AG20443 (cell line): ENCODE results near the gene PLD6.

Experiments
- DNase-seq: peaks from one replicate; pipeline ENCODE4 v3.0.0; 2012; ENCODE audit warnings: low spot score, mixed read lengths

PLD6 gene

DNA sequence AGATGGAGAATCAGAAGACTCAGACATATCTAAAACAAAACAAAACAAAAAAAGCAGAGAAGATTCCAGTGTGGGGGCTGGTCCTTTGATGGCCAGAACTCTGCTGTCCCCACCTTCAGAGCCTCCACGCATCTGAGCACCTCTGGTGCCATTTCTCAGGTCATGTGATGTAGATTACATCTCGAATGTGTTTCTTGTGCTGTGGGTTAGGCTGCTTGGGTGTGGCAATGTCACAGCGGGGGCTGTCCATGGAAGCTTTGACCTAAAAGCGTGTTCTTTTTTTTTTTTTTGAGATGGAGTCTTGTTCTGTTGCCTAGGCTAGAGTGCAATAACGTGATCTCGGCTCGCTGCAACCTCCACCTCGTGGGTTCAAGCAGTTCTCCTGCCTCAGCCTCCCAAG, 51.2 kb downstream of the PLD6 start:
- DNase-seq = no peak

- no peak for DNase-seq
Observed at GRCh38 chr17:17154556-17154955, 51.6 kb downstream of the PLD6 start.

DNA sequence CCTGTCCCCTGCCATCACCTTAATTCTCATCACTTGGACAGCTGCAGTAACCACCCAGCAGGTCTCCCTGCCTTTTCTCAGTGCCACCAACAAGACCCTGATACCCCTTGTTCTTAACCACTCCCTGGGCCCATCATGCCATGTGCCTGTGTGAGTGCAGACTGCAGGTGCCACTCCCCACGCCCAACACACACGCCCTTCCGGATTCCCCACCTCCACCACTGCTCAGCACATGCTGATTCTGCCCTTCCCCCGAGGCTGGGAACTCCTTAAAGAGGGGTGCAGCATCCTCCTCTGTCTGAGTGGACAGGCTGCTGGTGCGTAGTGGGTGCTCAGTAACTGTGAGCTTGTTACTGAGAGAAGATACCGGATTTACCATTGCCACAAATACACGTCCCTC, 52.4 kb downstream of the PLD6 start:
- no peak for DNase-seq

DNA sequence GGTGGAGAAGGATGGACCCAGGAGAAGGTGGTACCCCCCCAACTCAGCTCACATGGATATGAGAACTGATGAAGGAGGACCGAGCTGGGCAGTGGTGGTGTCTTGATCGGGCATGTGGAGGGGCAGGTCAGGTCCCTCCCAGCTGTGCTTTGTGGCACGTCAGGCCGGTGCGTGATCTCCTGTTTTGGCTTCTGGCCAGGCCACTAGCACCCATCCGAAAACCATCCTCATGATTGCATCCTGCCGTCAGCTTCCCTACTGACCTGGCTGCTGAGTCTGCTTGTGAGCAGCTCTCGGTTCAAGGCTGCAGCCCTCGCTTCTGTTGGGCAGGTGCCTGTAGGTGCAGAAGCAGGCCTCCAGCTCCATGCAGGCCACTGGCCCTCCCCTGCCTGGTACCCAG, 53.1 kb downstream of the PLD6 start:
- no peak for DNase-seq

DNA sequence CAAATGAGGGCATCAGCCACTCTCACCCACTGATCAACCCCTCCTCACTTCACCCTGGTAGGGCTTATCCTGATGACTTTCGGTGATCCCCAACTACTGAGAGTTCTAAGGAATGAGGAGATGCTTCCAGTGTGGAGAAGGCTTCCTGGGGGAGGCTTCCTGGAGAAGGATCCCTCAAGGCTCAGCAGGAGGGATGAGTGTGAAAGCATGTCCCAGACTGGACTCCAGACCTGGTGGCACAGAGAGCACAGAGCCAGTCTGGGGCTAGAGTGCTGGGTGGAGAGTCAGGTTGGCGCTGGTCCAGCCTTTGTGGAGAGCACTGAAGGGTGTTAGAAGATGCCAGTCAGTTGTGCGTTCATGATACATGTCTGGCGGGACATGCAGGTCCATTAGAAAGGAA, 53.7 kb downstream of the PLD6 start:
- DNase-seq = no peak

- peak; percentile 95 for DNase-seq
Observed at GRCh38 chr17:17151962-17152361, 54.2 kb downstream of the PLD6 start.

DNA sequence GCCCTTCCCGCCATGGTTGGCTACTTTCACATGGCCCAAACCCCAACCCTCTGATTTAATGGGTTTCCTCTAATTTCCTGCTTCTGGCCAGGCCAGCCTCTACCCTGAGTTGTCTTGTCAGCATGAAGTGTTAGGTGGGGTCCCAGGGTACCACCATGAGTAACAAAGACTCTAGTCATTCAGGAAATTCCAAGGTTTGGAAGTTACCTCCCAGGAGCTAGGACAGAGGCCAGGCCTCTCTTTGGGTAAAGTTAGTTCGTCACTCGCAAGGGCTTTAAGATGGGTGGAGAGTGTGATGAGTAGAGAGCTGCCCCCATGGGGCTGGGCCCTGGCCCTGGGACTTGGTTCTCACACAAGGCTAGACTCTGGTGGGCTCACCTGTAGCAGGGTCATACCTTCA, 54.6 kb downstream of the PLD6 start:
- DNase-seq = peak; percentile 48

DNA sequence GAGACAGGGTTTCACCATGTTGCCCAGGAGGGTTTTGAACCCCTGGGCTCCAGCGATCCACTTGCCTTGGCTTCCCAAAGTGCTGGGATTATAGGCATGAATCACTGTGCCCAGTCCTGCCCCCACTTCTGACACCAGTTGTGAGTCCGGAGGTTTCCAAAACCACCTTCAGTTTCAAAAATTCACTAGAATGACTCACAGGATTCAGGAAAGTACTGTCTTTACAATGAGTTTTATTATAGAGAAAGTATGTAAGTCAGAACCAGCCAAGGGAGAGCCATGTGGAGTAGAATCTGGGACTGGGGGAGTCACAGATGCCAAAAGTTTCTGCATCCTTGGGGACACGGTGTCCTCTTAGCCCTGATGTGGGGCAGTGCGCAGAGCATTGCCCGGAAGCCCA, 55.1 kb downstream of the PLD6 start:
- peak; percentile 45 for DNase-seq
